GM19324 (cell line): Measurements from ENCODE around the gene POLR1H.
A peak's percentile ranks its signal among the peaks of the same experiment; 100 is the strongest.
"Not testable (repeated sequence)": the region's sequence is repeated elsewhere in the genome, so short reads cannot be mapped to it uniquely, and the experiment has no call there.

Experiments used
- ATAC-seq: cut with Tn5 transposase; IDR thresholded peaks from one replicate; pipeline ENCODE4 v1.9.1; 2021; ENCODE audit warnings: mild to moderate bottlenecking, moderate library complexity; ENCODE audit not compliant: unreplicated experiment, low FRiP score

Gene POLR1H

GRCh38 chr6:30061092-30061857 is at the start of gene POLR1H:
POLR1H (plus strand) TSS chr6:30061265; CDS start chr6:30061525, 260 bp downstream.
- ATAC-seq: peak; percentile 89

GRCh38 chr6:30013291-30013922 is 47.7 kb upstream of the POLR1H start:
- no peak for ATAC-seq

GRCh38 chr6:30019819-30020218 is 41.2 kb upstream of the POLR1H start:
- no peak for ATAC-seq

GRCh38 chr6:30020626-30021025 is 40.4 kb upstream of the POLR1H start:
- ATAC-seq: no peak

GRCh38 chr6:30022189-30022588 is 38.9 kb upstream of the POLR1H start:
- ATAC-seq: no peak

GRCh38 chr6:30022712-30023111 is 38.4 kb upstream of the POLR1H start:
- not testable (repeated sequence) for ATAC-seq

GRCh38 chr6:30025186-30025585 is 35.9 kb upstream of the POLR1H start:
- ATAC-seq: no peak

GRCh38 chr6:30029588-30029987 is 31.5 kb upstream of the POLR1H start:
- no peak for ATAC-seq

GRCh38 chr6:30031381-30031780 is 29.7 kb upstream of the POLR1H start:
- no peak for ATAC-seq

- ATAC-seq: not testable (repeated sequence)
Measured at GRCh38 chr6:30033440-30033839, 27.6 kb upstream of the POLR1H start.

GRCh38 chr6:30035784-30036183 is 25.3 kb upstream of the POLR1H start:
- no peak for ATAC-seq

- no peak for ATAC-seq
Measured at GRCh38 chr6:30037182-30037788, 23.8 kb upstream of the POLR1H start.

- no peak for ATAC-seq
Measured at GRCh38 chr6:30041221-30041620, 19.8 kb upstream of the POLR1H start.

- ATAC-seq: no peak
Measured at GRCh38 chr6:30041821-30042220, 19.2 kb upstream of the POLR1H start.

- no peak for ATAC-seq
Measured at GRCh38 chr6:30042476-30042875, 18.6 kb upstream of the POLR1H start.

- no peak for ATAC-seq
Measured at GRCh38 chr6:30042914-30043313, 18.2 kb upstream of the POLR1H start.

- ATAC-seq: no peak
Measured at GRCh38 chr6:30043744-30044143, 17.3 kb upstream of the POLR1H start.

GRCh38 chr6:30044630-30045029 is 16.4 kb upstream of the POLR1H start:
- no peak for ATAC-seq

- ATAC-seq: no peak
Measured at GRCh38 chr6:30047220-30047619, 13.8 kb upstream of the POLR1H start.

GRCh38 chr6:30053682-30054081 is 7.4 kb upstream of the POLR1H start:
- no peak for ATAC-seq

- ATAC-seq: no peak
Measured at GRCh38 chr6:30055513-30055912, 5.6 kb upstream of the POLR1H start.
